ENCODE results near the gene CCDC185. TPM values are rescaled to one million over a fixed set of nuclear protein-coding genes. Genes with fewer than 3 reads are reported as not detected.

Gene CCDC185
- total RNA-seq (2022; extraction: Qiagen RNA extraction; ENCODE audit: low read depth), result 0.06 to 0.14 TPM (median 0.14 TPM) in 3 of 5 replicates, not detected in the others

GRCh38 chr1:223393275-223394214, at the start of gene CCDC185:
Gene CCDC185 (plus strand): TSS chr1:223393415. CDS start chr1:223393476, 61 bp downstream.

GRCh38 chr1:223363856-223364684, 29.1 kb upstream of the CCDC185 start, which contains the start of gene SUSD4:
Gene SUSD4 (minus strand): TSS chr1:223364176. CDS start chr1:223363425, 751 bp downstream.

Other genes with a start within 250 kb of the CCDC185 start
- gene SUSD4, start 29.2 kb upstream of the CCDC185 start, total RNA-seq (2022; extraction: Qiagen RNA extraction; ENCODE audit: low read depth), result 0.34 to 1.00 TPM (median 0.84 TPM) in 5 replicates

All from A549 treated with RU486 at 1 μM for 4 hours (cell line).